GM19328 (cell line): ENCODE measurements around the gene GALNT9.
"Not testable (repeated sequence)": the region's sequence is repeated elsewhere in the genome, so short reads cannot be mapped to it uniquely, and the experiment has no call there.

Experiments
- ATAC-seq: cut with Tn5 transposase; IDR thresholded peaks from one replicate; pipeline ENCODE4 v1.9.1; 2021; ENCODE audit warnings: mild to moderate bottlenecking, moderate library complexity; ENCODE audit not compliant: unreplicated experiment

Gene GALNT9

DNA sequence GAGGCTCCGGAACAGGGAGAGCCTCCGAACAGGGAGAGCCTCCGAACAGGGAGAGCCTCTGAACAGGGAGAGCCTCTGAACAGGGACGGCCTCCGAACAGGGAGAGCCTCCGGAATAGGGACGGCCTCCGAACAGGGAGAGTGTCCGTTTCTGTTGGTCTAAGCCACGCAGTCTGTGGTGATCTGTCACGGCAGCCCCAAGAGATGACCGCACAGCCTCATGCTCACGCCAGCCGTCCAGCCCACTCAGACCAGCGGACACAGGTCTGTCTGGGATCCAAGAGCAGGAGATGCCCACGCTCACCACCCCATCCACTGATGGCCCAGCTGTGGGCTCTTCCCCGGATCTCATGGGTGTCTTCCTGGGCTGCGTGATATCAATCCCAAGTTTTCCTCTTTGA lies 33.3 kb downstream of the GALNT9 start:
- no peak for ATAC-seq

GRCh38 chr12:132295561-132295960 lies 33.8 kb downstream of the GALNT9 start:
- not testable (repeated sequence) for ATAC-seq

- ATAC-seq, result no peak
These were observed 34.3 kb downstream of the GALNT9 start for GRCh38 chr12:132295101-132295526.

GRCh38 chr12:132294121-132295034 lies 35.0 kb downstream of the GALNT9 start:
- no peak for ATAC-seq

DNA sequence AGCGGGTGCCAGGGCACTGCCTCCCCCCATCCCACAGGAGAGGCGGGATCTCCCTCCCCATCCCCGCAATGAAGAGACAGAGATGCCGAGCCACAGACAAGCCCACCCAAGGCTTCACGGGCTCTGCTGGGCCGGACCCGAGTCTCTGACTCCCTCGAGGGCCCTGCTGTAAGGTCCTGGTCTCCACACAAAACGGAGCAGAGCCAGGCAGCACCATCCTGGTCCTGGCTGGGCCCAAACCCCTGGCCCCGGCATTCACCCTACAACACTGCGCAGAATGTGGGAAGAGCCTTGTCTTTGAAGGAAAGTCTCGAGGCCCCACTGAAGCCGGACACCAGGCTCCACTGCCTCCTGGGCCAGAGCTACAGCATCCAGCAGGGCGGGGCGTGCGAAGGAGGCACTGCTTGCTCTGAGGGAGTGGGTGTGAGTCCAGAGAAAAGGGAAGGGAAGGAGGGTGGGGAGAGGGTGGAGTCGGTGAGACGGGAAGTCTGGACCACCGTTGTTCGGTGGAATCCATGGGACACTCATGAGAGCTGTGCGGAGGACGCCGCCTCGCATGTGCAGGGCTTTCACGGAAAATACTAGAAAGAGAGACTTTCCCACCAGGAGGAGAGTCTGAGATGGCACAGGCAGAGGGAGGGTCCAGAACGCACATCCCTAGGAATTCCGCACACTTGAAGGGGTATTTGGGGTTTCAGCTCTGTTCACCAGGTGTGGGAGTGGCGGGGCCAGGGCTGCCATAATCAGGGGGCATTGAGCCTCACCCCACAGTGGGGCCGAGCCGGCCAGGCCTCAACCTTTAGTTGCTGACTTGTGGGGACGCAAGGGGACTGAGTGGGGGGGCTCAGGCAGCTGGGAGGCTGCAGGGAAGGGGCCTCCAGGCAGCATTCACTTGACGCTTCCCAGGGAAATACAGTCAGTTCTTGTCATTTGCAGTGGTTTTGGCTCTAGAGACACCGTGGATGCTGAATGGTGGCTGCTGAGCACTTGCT lies 36.8 kb downstream of the GALNT9 start:
- ATAC-seq, result no peak

DNA sequence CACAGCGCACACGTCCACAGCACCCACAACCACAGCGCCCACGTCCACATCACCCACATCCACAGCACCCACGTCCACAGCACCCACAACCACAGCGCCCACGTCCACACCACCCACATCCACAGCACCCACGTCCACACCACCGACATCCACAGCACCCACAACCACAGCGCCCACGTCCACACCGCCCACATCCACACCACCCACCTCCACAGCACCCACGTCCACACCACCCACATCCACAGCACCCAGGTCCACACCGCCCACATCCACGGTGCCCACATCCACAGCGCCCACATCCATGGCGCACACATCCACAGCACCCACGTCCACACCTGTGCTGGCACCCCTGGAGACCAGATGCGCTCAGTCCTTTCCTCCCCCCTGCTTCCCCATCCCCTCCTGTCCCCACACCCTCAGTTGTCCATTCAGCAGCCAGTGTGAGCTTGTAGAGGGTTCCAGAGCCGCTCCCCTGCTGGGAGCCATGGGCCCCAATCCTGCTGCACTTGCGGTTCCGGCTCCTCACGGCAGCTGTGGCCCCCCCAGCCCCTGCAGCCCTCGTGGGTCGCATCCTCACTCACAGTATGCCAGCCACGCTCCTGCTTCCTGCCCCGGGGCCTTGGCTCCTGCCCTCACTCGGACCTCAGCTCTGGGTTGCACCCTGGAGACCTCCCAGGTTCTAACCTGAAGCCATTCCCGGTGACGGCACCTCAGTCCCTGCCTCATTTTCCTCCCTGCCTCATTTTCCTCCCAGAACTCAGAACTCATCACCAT lies 37.8 kb downstream of the GALNT9 start:
- ATAC-seq, result no peak

- no peak for ATAC-seq
These were observed 39.2 kb downstream of the GALNT9 start for GRCh38 chr12:132290203-132290540.

- no peak for ATAC-seq
These were observed 39.8 kb downstream of the GALNT9 start for GRCh38 chr12:132289356-132290202.

DNA sequence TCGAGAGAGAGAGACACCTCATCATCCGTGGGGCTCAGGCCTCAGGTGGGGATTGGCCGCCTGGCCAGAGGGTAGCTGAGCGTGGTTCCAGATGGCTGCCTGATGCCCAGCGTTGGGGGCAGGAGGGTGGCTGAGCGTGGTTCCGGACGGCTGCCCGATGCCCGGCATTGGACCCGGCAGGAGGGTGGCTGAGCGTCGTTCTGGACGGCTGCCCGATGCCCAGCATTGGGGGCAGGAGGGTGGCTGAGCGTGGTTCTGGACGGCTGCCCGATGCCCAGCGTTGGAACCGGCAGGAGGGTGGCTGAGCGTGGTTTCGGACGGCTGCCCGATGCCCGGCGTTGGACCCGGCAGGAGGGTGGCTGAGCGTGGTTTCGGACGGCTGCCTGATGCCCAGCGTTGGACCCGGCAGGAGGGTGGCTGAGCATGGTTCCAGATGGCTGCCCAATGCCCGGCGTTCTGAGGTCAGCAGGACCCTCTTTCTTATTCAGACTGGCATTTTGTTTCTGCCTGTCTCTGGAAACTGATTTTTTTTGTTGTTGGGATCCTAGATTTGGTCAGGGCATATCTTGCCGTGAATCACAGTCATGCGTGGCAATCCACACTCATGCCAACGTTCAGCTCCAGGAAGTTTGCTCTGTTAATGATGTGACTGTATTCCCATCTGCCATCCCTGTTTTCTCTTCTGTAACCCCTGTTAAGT lies 40.7 kb downstream of the GALNT9 start:
- ATAC-seq, result no peak

GRCh38 chr12:132287391-132288238 lies 41.8 kb downstream of the GALNT9 start:
- no peak for ATAC-seq

- ATAC-seq, result no peak
These were observed 42.5 kb downstream of the GALNT9 start for GRCh38 chr12:132286912-132287311.

- no peak for ATAC-seq
These were observed 43.3 kb downstream of the GALNT9 start for GRCh38 chr12:132285991-132286681.

- no peak for ATAC-seq
These were observed 44.3 kb downstream of the GALNT9 start for GRCh38 chr12:132284827-132285741.

DNA sequence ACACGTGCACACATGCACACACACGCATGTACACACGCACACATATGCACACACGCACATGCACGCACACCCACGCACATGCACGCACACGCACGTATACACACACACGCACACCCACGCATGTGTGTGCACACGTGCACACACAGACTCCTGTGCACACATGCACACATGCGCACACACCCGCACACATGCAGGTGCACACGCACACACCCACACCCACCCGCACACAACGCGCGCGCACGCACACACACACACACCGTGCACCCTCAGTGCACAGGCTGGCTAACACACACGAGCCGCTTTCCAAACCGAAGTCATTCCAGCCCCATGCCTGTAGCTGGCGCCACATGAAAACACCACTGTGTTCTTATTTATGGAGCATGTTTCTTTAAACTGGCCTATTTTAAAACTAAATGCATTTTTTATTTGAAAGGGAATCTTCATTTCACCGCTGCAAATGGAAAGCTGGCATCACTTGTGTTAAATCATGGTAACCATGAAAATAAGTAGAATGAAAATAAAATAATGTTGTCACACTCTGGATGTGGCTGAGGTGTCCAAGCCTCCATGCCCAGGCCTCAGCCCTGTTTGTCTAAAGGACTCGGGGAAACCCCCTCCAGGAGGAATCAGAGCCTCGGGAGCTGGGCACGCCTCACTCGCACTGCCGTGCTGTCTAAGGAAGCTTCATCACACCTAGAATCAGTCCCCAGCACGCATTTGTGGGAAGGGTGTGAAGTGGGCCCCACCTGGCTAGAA lies 45.1 kb downstream of the GALNT9 start:
- no peak for ATAC-seq

GRCh38 chr12:132282950-132283771 lies 46.2 kb downstream of the GALNT9 start:
- ATAC-seq, result no peak
